Right lobe of liver (tissue), 4 donors: ENCODE data around the gene FLRT1.

Source experiments
- CTCF ChIP-seq, 4 donors: fragments of 200-600 bp in 3 of 4; fragments of 450-650 bp in 1 of 4; IDR thresholded peaks; one replicate each; pipeline versions ENCODE4 v1.5.1 to v1.8.0; 2016 to 2022; ENCODE audit warnings: antibody characterized with exemption in 4 of 4, mild to moderate bottlenecking in 2 of 4
- POLR2A ChIP-seq: fragments of 450-650 bp; IDR thresholded peaks from one replicate; pipeline ENCODE4 v1.6.1; 2017; ENCODE audit warnings: antibody characterized with exemption, mild to moderate bottlenecking
- donor health status: DM: no; HTN: no; CAD: no.
- donor health status: DM: no; HTN: no; CAD: no.
- donor health status: DM: no; HTN: yes; CAD: no.

- TF ChIP-seq CTCF (IDR thresholded peaks at IDR 0.05) (no peak), POLR2A (no peak)
Observed at GRCh38 chr11:64042301-64042700, 6.6 kb downstream of the FLRT1 start.
